ENCODE results near the gene STBD1.

- TF ChIP-seq POLR2A (IDR thresholded peaks at IDR 0.05), result no peak
- no peak for TF ChIP-seq CTCF (IDR thresholded peaks at IDR 0.05 in 8 of 11, conservative IDR thresholded peaks at IDR 0.05 in 3 of 11)
- no peak for TF ChIP-seq POLR2AphosphoS5 (IDR thresholded peaks at IDR 0.05)
Observed at GRCh38 chr4:76301068-76301774, 5.3 kb upstream of the STBD1 start.
